Coronary artery (tissue), 2 donors: Measurements from ENCODE around the gene VSIG2.

Experiments used
- DNase-seq: peaks from one replicate; pipeline ENCODE4 v3.0.0-alpha.2; 2017; ENCODE audit warnings: low spot score
- H3K27ac ChIP-seq, 2 donors: fragments of 200-600 bp; sonication (generic); one replicate each; pipeline ENCODE4 v1.5.1; 2016 to 2019
- H3K4me3 ChIP-seq: fragments of 200-600 bp; sonication (generic); 2 replicates; pipeline ENCODE4 v1.5.1; 2016; ENCODE audit warnings: mild to moderate bottlenecking, moderate library complexity
- CTCF ChIP-seq: fragments of 200-600 bp; sonication (generic); IDR thresholded peaks from one replicate; pipeline ENCODE4 v1.5.1; 2019; ENCODE audit warnings: antibody characterized with exemption

Gene VSIG2

GRCh38 chr11:124751741-124752470 lies at the start of gene VSIG2:
Gene VSIG2 (minus strand): TSS chr11:124752255. CDS start chr11:124752137, 118 bp downstream.
- TF ChIP-seq CTCF: no peak
- no peak within 1 kb of the TSS for H3K4me3 ChIP-seq
- DNase-seq: no peak
- H3K27ac ChIP-seq: peak within 1 kb of the TSS in 1 of 2 donors; percentile 65

GRCh38 chr11:124801014-124801413 lies 49.0 kb upstream of the VSIG2 start:
- H3K4me3 ChIP-seq: peak overlapping the region; percentile 98
- no peak for TF ChIP-seq CTCF
- H3K27ac ChIP-seq: peak overlapping the region; percentile 96 to 99
- no peak for DNase-seq

GRCh38 chr11:124800226-124800929 lies 48.3 kb upstream of the VSIG2 start, which contains the start of gene MSANTD2:
Gene MSANTD2 (minus strand): TSS chr11:124800406. CDS start chr11:124800380, 26 bp downstream.
- DNase-seq: peak; percentile 90
- Histone ChIP-seq H3K27ac (peak within 1 kb of the TSS; percentile 96 to 99), H3K4me3 (peak within 1 kb of the TSS; percentile 98)
- no peak for TF ChIP-seq CTCF

GRCh38 chr11:124799348-124800225 lies 47.5 kb upstream of the VSIG2 start:
- DNase-seq: peak; percentile 74
- no peak for TF ChIP-seq CTCF
- Histone ChIP-seq H3K4me3 (peak overlapping the region; percentile 98), H3K27ac (peak overlapping the region; percentile 96 to 99)

- Histone ChIP-seq H3K27ac (peak overlapping the region; percentile 96 to 99), H3K4me3 (peak overlapping the region; percentile 98)
- TF ChIP-seq CTCF: no peak
- DNase-seq: no peak
Observed at GRCh38 chr11:124798991-124799347, 46.9 kb upstream of the VSIG2 start.

GRCh38 chr11:124796312-124796711 lies 44.3 kb upstream of the VSIG2 start:
- TF ChIP-seq CTCF: no peak
- no peak for DNase-seq
- Histone ChIP-seq H3K4me3 (no peak overlapping the region), H3K27ac (no peak overlapping the region)
